ENCODE results near the gene LSAMP.
"Not testable (repeated sequence)": the region's sequence is repeated elsewhere in the genome, so short reads cannot be mapped to it uniquely, and the experiment has no call there.

The LSAMP gene

DNA sequence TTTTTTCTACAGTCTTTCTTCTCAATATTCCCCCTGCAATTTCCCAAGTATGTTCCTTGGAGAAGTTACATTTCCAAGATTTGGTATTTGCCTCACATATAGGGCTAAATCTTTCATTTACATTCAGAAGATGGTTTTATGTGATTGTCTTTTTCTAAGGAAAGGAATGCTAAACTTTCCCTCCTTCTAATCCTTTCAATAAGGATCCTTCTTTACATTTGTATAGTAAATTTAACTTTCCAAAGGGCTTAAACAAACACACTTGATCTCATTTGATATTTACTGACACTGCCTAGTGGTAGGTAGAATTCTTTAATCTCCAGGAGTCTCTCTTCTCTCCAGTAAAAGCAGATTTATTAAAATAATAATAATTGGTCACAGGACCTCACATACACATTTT is 185.3 kb downstream of the LSAMP start:
- H3K36me3 Mint-ChIP-seq, result no peaks in the 10 kb centered on the region
- H3K27me3 Mint-ChIP-seq, result no peaks in the 10 kb centered on the region
- H3K27ac Mint-ChIP-seq, result no peak overlapping the region
- no peak overlapping the region for H3K4me3 Mint-ChIP-seq
- no peaks in the 10 kb centered on the region for H3K4me1 Mint-ChIP-seq
- H3K9me3 Mint-ChIP-seq, result no peaks in the 10 kb centered on the region

DNA sequence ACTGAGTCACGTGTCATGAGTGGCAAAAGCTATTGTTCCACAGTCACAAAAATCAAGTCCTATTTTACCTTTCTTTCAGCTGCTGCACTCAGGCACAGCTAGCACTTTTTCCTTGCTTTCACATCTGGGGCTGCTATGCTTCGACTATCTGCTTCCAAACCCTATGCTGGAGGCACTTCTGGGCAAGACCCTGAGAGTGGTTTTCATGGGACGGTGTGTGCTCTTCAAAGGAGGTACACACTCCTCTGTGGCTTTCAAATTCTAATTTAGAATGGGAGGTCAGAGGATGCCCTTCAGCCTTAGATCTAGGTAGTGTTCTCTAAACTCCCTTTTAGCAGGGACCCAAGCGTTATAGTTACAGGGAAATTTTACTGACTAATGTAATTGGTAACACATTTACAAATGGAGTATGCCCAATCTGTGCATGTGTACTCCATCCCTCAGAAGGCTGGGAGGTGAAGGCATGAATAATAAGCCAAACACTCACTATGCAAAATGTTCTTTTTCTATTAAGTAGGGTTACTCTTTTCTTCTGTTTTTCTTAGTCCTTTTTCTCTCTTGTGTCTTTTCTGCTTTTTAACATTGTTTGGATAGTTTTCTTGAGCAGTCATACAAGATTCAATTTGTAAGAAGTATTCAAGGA is 188.3 kb downstream of the LSAMP start:
- Mint-ChIP-seq H3K27ac (no peak overlapping the region), H3K27me3 (no peaks in the 10 kb centered on the region), H3K9me3 (no peaks in the 10 kb centered on the region), H3K4me3 (no peak overlapping the region), H3K36me3 (no peaks in the 10 kb centered on the region), H3K4me1 (no peaks in the 10 kb centered on the region)

DNA sequence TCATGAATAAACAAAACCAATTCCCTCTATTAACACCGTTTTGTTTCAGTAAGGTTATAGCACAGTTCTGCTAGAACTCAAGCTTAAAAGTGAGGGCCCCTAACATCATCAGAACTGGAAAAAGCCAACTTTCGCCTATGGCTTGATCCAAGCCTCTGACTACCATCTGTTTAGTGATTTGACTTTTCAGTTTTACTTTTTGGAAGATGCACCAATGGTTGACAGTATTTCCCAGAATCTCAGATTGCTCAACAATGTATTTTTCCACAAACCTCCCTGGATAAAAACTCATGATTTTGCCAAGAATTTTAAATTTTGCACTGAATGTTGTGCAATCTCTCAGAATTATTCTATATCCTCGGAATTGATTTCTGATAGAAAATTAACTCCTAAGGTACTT is 190.7 kb downstream of the LSAMP start:
- H3K4me3 Mint-ChIP-seq, result no peak overlapping the region
- H3K27ac Mint-ChIP-seq, result no peak overlapping the region
- H3K9me3 Mint-ChIP-seq, result no peaks in the 10 kb centered on the region
- no peaks in the 10 kb centered on the region for H3K27me3 Mint-ChIP-seq
- H3K4me1 Mint-ChIP-seq, result no peaks in the 10 kb centered on the region
- no peaks in the 10 kb centered on the region for H3K36me3 Mint-ChIP-seq

DNA sequence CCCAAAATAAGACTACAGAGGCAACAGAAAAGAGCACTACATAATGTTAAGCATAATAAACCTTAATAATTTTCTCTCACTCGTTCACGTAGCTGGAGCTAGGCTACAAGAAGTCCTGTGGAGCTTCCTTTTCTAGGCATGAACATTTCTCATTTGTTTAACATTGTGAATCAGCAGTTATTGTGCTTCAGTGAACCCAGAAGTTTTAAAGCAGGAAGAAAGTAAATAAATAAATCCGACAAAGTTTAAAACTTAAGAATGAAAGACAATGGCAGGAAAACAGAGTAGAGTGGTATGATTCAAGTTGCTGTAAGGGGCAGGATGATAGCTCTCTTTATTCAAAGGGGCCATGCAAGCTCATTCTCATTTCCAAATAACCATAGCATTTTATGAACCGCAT is 191.8 kb downstream of the LSAMP start:
- H3K27me3 Mint-ChIP-seq, result no peaks in the 10 kb centered on the region
- H3K36me3 Mint-ChIP-seq, result no peaks in the 10 kb centered on the region
- H3K4me1 Mint-ChIP-seq, result no peaks in the 10 kb centered on the region
- no peak overlapping the region for H3K4me3 Mint-ChIP-seq
- no peaks in the 10 kb centered on the region for H3K9me3 Mint-ChIP-seq
- no peak overlapping the region for H3K27ac Mint-ChIP-seq

DNA sequence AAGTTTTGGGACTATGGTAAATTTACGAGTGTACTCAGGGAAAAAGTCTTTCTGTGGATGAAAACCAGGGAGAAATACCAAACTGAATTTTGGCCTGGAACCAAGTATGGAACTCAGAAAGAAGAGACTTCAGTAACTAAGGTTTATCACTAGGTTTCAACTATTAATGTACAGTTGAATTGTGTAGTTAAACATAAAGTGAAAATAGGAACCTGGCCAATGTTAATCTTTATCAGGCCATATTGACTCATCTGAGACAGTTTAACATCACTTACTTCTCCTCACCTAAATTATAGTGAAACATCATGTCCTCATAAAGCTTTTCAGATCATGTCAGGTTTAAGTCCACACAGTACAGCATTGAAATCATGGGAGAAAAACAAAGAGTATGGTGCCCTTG is 197.7 kb downstream of the LSAMP start:
- Mint-ChIP-seq H3K4me1 (no peaks in the 10 kb centered on the region), H3K9me3 (no peaks in the 10 kb centered on the region), H3K27me3 (no peaks in the 10 kb centered on the region), H3K4me3 (no peak overlapping the region), H3K27ac (no peak overlapping the region), H3K36me3 (no peaks in the 10 kb centered on the region)

DNA sequence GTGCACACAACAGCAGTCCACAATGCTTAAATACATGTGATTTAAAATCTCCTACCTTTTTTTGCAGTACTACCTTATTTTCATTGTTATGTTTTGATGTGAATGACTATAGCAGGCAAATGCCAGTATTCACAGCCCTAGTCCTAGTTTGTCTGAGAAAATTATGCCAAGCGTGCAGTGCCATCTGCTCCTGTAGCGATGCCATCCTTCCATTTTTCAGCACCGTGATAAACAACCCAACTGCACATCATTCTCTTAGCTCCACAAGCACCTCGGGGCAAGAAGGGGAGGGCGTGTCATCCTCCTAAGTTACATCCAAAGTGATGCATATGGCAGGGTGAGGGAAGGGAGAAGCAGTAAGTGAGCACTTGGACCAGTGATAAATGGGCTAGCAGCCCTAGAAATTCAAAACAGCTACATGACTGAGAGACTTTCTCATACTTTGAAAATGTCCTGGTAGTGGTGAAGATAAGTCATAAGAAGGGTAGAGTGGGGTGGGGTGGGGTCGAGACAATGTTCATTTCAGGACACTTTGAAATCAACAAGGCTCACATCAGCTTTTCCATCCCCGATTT is 198.8 kb downstream of the LSAMP start:
- Mint-ChIP-seq H3K27ac (no peak overlapping the region), H3K4me1 (no peaks in the 10 kb centered on the region), H3K27me3 (no peaks in the 10 kb centered on the region), H3K9me3 (no peaks in the 10 kb centered on the region), H3K36me3 (no peaks in the 10 kb centered on the region), H3K4me3 (no peak overlapping the region)

DNA sequence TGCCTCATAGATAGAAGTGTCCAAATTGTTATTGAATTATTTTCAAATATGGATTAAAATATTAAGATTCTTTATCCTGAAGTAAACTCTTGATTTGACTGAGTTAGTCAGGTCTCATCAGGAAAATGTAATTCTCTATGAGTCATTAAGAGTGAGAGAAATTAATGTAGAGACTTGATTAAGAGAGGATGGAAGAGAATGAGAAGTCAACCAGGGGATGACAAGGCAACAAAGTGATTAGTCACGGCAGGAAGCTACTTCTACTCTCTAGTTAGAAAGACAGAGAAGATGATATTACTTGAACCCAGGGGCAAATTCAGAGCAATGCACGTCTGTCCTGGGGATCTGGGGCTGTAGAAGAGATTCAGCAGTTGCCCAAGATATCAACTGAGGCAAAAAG is 202.5 kb downstream of the LSAMP start:
- no peaks in the 10 kb centered on the region for H3K27me3 Mint-ChIP-seq
- no peak overlapping the region for H3K4me3 Mint-ChIP-seq
- H3K27ac Mint-ChIP-seq, result no peak overlapping the region
- H3K4me1 Mint-ChIP-seq, result no peaks in the 10 kb centered on the region
- H3K36me3 Mint-ChIP-seq, result no peaks in the 10 kb centered on the region
- no peaks in the 10 kb centered on the region for H3K9me3 Mint-ChIP-seq

DNA sequence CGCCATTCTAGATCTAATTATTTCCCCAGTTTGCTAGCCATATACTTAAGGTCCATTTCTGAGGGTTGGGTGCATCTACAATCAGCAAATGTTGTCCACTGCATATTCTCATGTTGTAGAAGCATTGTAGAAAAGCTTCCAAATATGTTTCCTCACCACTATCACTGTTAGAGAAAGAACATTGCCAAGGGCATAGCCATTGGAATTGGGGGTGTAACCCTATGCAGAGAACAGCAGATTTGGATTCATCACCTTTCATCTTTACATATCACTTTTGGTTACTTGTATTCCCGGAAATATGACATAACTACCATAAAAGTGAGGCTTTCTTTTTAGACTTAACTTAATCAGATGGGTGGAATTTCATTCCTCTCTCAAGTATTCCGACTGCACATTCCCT is 203.6 kb downstream of the LSAMP start:
- Mint-ChIP-seq H3K27me3 (no peaks in the 10 kb centered on the region), H3K4me3 (no peak overlapping the region), H3K36me3 (no peaks in the 10 kb centered on the region), H3K9me3 (no peaks in the 10 kb centered on the region), H3K27ac (no peak overlapping the region), H3K4me1 (no peaks in the 10 kb centered on the region)

DNA sequence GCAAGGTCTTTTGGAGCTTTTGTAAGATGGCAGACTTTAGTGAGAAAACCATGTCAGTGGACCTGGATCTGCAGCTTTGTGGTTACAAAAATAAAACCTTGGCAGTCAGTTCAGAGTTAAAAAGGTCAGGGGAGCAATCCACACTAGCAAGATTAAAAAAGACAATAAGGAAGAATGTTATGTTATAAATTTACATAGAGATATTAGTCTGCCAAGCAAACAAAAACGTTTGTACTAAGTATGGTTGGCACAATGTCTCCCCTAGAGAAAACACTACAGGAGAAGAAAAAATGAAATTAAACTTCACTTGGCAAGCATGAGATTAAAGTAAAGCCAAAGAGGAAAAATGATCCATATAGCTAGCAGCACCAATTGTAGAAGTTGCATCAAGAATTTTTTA is 205.0 kb downstream of the LSAMP start:
- Mint-ChIP-seq H3K4me3 (no peak overlapping the region), H3K4me1 (no peaks in the 10 kb centered on the region), H3K27me3 (no peaks in the 10 kb centered on the region), H3K36me3 (peaks cover under 1% of the 10 kb centered on the region), H3K27ac (no peak overlapping the region), H3K9me3 (no peaks in the 10 kb centered on the region)

DNA sequence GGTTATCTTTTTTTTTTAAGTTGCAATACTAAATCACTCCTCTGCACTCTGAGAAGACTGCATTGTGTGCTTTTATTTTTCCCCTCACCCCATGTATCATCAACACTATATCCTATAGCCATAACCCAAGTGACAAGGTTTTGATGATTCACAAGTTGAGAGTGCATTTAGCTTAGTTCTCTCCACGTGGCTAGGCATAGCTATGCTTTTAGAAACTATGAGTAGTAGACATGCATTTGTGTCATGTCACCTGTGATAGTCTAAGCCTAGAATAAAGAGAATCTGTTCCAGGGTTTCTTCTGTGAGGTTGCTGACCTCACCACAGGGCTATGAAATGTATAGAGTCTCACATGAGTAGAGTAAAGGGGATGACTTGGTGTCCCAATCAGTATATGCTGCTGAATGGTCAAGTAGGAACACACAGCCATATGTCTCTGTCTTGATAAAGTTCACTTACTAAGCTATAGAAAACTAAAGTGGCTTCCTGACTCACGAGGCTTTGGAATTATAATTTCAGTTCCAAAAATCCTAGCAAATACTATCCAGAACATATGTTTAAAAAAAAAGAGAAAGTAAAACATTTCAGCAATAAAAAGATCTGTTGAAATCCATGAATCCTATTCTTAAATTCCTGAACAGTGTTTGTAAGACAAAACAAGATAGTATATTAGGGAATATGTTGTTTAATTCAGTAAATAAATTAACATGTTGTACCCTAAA is 206.3 kb downstream of the LSAMP start:
- peaks cover under 1% of the 10 kb centered on the region for H3K9me3 Mint-ChIP-seq
- no peaks in the 10 kb centered on the region for H3K4me1 Mint-ChIP-seq
- peaks cover 2% of the 10 kb centered on the region for H3K36me3 Mint-ChIP-seq
- H3K27me3 Mint-ChIP-seq, result no peaks in the 10 kb centered on the region
- no peak overlapping the region for H3K27ac Mint-ChIP-seq
- H3K4me3 Mint-ChIP-seq, result no peak overlapping the region

DNA sequence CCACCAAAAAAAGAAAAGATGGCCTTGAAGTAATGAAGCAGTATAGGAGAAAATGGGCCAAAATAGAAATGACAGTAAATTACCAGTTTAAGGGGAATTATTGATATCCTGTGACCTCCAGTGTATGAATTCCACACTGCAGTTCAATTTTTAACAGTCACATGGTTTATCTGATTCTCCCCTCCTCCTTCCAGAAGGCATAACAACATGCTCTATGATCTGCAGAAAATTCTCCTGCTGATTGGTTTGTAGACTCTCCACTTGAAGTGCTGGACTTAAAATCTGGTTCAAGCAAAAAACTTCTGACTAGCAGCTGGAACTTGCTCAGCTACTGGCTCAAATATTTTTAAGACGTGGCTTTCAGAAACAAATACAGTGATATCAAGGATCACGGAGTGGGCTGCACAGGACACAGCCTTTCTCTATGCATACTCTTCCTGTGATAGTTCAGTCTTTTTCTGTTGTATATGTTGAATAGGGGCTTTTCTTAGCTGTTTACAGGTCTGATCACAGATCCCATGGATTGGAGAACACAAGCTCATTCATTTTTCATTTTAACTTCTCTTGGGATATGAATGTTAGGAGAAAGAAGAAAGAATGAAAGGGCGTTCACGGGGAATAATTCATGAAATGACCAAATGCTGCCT is 211.5 kb downstream of the LSAMP start:
- H3K9me3 Mint-ChIP-seq, result peaks cover 8% of the 10 kb centered on the region
- no peaks in the 10 kb centered on the region for H3K4me1 Mint-ChIP-seq
- H3K27me3 Mint-ChIP-seq, result no peaks in the 10 kb centered on the region
- H3K36me3 Mint-ChIP-seq, result peaks cover 2% of the 10 kb centered on the region
- H3K4me3 Mint-ChIP-seq, result no peak overlapping the region
- H3K27ac Mint-ChIP-seq, result no peak overlapping the region

DNA sequence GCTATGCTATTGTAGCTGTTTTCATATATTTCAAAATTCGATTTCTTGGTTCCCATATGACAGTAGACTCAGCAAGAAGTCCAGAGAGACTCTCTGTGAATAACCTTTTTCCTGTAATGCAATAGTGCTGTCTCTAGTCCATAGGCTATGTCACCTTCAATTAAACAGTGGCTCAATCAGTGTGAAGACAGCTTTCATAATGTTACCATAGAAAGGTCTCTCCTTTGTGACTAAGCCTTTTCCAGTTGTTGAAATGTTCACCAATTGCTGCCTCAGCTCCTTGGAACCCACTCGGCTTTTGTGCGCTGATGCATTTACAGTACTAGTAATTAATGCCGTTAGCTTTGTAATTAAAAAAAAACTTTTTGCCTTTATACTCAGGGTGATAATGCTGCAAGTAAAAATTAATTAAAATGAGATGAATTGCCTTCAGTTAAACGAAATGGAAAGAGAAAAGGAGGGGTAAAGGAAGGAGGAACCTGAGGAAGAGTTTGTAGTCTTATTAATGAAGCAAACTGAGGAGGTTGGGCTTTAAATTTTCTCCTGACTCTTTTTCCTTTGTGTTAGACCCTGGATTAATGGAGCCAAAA is 214.8 kb downstream of the LSAMP start:
- Mint-ChIP-seq H3K4me3 (no peak overlapping the region), H3K4me1 (no peaks in the 10 kb centered on the region), H3K9me3 (peaks cover 20% of the 10 kb centered on the region), H3K36me3 (peaks cover 2% of the 10 kb centered on the region), H3K27me3 (no peaks in the 10 kb centered on the region), H3K27ac (no peak overlapping the region)

DNA sequence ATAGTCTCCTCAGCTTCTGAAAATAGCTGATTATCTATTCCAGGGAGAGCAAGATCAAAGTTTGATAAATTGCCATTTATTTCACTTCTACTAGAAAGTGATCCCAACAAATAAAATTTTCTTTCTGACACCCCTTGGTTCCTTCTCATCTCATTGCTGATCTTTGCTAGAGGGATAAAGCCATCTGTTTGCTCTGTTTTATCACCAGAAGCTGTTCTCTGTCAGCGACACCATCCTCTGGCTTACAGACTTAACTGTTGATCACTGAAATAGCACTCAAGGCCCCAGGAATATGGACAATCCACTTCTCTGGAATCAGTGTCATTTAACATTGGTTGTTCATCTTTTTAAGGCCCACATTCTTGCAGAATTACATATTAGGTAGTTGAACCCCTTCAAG is 219.0 kb downstream of the LSAMP start:
- no peak overlapping the region for H3K27ac Mint-ChIP-seq
- H3K4me3 Mint-ChIP-seq, result no peak overlapping the region
- H3K9me3 Mint-ChIP-seq, result peaks cover 12% of the 10 kb centered on the region
- H3K27me3 Mint-ChIP-seq, result peaks cover 1% of the 10 kb centered on the region
- no peaks in the 10 kb centered on the region for H3K4me1 Mint-ChIP-seq
- no peaks in the 10 kb centered on the region for H3K36me3 Mint-ChIP-seq

DNA sequence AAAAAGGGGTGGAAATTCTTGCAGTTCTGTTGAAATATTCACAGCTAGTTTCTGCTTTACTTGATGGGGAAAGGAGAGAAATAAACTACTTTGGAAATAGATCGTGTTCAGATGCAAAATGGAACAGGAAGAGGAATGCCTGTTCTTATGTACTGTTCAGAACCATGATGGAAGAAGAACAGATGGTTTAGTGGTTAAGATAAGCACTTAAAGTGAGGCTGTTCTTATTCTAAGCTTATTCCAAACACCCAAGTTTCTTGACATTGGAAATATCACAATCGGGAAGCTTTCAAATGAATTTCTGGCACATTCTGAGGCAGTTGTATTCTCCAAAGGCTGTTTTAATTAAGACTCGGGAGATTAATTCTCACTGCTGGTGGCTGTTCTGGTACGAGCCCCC is 228.5 kb downstream of the LSAMP start:
- H3K9me3 Mint-ChIP-seq, result peaks cover 4% of the 10 kb centered on the region
- H3K4me3 Mint-ChIP-seq, result no peak overlapping the region
- H3K4me1 Mint-ChIP-seq, result no peaks in the 10 kb centered on the region
- H3K27me3 Mint-ChIP-seq, result no peaks in the 10 kb centered on the region
- no peak overlapping the region for H3K27ac Mint-ChIP-seq
- H3K36me3 Mint-ChIP-seq, result no peaks in the 10 kb centered on the region

DNA sequence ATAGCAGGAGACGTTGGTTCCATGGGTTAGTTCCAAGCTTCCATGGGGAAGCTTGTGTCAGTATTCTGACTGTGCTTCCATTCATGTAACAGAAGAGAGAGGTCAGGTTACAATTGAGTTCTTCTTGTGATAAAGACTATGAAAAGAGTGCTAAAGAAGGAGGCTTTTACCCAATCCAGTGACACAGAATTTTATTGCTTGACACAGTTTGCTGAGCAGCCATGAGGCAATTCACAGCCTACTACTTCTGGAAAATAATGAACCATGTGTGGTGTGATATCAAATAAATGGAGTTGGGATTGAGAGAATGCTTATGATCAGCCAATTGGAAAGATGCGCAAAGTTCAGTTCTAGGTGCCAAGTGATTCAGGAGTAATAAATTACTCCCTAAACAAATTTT is 233.4 kb downstream of the LSAMP start:
- no peak overlapping the region for H3K4me3 Mint-ChIP-seq
- no peaks in the 10 kb centered on the region for H3K36me3 Mint-ChIP-seq

DNA sequence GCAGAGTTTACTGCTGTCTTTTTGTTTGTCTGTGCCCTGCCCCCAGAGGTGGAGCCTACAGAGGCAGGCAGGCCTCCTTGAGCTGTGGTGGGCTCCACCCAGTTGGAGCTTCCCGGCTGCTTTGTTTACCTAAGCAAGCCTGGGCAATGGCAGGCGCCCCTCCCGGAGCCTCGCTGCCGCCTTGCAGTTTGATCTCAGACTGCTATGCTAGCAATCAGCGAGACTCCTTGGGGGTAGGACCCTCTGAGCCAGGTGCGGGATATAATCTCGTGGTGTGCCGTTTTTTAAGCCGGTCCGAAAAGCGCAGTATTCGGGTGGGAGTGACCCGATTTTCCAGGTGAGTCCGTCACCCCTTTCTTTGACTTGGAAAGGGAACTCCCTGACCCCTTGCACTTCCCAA is 236.5 kb downstream of the LSAMP start:
- H3K4me1 Mint-ChIP-seq, H3K4me3 Mint-ChIP-seq, H3K36me3 Mint-ChIP-seq, H3K27me3 Mint-ChIP-seq, H3K9me3 Mint-ChIP-seq, H3K27ac Mint-ChIP-seq: not testable (repeated sequence)

More for the DNA sequence above, 233.4 kb downstream of the LSAMP start:
- Mint-ChIP-seq H3K27ac (no peak overlapping the region), H3K4me1 (no peaks in the 10 kb centered on the region), H3K9me3 (no peaks in the 10 kb centered on the region), H3K27me3 (no peaks in the 10 kb centered on the region)
